HG03457 (cell line): ENCODE results near the gene WDFY4.

Experiments used
- ATAC-seq: cut with Tn5 transposase; IDR thresholded peaks from one replicate; pipeline ENCODE4 v1.9.1; 2021; ENCODE audit warnings: moderate number of reproducible peaks; ENCODE audit not compliant: unreplicated experiment

WDFY4 gene

DNA sequence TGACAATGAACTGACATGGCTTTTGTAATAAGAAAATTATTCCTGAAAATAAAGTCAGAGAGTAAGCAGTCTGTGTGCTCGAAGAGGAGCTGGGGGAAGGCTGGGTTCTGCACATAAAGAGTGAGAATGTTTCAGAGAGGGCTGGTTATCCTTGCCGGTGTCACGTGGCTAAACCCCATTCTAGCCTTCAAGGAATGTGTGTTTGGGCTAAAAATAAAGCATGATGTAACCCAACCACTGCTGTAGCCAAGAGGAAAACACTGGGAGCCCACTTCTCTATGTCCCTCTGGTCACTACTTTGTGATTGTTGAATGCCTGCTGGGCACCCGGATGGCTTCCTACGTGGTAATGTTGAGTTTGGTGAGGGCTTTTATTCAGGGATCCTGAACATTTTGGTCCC lies 23.5 kb downstream of the WDFY4 start:
- ATAC-seq: no peak

- ATAC-seq: no peak
These were observed 26.1 kb downstream of the WDFY4 start for GRCh38 chr10:48710647-48711275.

DNA sequence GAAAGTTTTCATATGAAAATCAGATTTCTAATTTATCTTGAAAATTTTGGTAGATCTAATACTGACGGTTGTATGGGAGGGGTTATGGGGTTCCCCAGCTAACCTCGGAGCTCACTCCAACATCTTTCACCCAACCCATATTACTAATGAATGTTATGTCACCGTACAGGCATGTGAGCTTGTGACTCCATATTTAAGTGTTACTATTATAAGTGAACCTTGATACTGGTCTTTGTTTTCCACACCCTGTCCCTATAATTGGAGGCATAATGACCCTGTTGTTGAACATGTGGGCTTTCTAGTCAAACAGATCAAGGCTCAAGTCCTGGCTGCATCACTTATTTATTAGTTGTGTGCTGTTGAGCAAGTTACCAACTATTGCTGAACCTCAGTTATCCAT lies 27.2 kb downstream of the WDFY4 start:
- ATAC-seq: no peak

GRCh38 chr10:48714088-48714487 lies 29.4 kb downstream of the WDFY4 start:
- no peak for ATAC-seq

DNA sequence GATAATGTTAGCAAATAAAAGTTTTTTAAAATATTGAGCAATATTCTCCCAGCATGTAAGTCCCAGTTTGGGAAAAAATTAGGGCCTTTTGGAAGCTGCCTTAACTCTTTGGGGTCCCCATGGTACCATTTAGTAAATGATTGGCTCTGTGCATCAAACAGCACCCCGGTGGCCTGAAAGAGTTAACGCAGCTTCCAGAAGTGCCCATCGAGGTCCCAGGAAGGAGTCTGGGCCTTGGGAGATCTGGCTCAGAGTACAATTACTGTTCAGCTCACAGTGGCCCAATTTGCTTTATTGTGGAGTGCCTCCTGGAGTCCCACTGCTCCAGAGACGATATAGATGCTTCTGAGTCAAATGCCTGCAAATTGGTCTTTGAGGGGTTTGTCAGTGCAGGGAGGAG lies 31.7 kb downstream of the WDFY4 start:
- no peak for ATAC-seq

DNA sequence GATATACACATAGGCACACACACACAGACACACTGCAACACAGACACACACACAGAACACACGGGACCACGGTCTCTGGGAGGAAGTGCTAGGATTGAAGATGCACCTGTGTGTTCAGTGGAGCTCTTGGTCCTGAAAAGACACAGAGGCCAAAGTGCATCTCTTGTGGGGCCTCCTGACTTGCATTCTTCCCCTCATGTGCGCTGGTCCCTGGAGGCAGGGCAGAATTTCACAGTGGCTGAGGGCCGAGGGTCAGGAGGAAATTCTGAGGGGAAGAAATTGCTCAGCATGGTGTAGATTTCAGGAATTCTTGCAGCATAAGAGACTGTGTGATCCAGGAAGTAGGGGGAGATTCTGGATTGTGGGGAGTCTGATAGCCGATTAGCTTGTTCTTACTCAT lies 35.9 kb downstream of the WDFY4 start:
- no peak for ATAC-seq

DNA sequence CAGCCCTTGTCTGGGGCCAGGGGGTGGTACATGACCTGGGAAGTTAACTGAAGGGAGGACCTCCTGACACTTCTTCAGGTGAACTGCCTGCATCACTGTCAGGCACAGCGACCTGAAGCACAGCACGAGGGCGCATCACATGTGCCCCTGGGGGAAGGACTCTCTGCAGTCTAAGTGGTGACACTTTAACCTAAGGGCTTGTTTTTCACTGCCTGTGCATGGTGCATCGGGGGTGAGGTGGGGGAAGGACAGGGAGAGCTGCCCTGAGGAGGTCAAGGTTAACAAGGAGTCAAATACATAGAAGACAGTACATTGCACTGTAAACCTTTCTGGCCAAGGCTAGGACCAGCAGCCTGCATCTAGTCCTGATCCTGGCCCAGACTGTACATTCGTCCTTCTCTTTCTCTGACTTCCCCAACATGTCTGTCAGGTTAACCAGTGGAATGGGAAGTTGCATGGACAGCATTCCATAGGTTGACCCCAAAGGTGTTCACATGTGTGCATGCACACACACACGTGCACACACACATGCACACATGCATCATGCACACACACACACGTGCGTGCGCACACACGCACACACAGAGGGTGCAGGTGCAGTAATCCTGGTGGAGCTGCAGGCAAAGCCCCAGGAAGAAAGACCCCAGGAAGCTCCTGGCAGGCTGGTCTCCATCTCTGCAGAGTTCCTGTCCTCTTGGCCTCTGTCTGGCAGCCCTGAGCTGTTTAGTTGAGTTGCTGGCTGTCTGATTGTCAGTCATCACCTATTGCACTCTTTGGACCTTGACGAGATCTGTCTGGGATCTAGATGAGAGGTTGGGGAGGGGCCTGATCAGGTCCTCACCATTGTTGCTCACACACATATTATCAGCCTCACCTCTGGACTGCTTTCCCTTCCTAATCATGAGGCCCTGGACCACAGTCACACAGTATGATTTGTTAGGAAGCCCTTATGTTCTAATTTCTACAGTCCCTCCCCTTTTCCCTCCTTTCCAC lies 37.8 kb downstream of the WDFY4 start:
- no peak for ATAC-seq

- no peak for ATAC-seq
These were observed 39.5 kb downstream of the WDFY4 start for GRCh38 chr10:48724127-48724526.

DNA sequence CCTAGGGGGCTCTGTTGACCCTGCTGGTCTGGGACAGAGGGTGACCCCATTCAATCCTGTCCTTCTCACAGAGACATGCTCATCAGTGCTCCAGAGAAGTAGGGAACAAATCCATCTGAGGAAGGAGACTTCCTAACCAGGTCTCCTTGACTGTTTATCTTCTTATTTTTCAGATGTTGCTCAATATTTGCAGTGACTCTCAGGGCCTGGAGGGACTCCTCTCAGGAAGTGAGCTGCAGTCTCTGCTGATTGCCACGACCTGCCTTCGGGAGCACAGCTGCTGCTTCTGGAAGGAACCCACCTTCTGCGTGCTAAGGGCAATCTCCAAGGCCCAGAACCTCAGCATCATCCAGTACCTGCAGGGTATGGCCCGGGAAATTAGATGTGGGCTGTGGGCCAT lies 41.0 kb downstream of the WDFY4 start:
- no peak for ATAC-seq

- ATAC-seq: no peak
These were observed 43.2 kb downstream of the WDFY4 start for GRCh38 chr10:48727866-48728265.

DNA sequence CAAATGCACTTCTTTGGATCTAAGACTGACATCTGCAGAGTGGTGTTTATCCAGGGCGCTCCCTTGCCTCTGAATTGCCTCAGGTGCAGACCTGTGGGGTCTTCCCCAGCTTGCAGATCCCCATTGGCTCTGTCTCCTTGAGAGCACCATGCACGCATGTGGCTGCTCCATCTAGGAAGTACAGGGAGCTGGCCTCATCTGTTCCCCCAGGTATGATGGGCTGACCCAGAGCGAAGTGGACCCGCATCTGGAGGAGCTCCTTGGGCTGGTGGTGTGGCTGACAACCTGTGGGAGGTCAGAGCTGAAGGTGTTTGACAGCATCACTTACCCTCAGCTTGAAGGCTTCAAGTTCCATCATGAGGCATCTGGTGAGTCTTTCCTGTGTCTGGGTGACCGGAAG lies 44.5 kb downstream of the WDFY4 start:
- no peak for ATAC-seq

DNA sequence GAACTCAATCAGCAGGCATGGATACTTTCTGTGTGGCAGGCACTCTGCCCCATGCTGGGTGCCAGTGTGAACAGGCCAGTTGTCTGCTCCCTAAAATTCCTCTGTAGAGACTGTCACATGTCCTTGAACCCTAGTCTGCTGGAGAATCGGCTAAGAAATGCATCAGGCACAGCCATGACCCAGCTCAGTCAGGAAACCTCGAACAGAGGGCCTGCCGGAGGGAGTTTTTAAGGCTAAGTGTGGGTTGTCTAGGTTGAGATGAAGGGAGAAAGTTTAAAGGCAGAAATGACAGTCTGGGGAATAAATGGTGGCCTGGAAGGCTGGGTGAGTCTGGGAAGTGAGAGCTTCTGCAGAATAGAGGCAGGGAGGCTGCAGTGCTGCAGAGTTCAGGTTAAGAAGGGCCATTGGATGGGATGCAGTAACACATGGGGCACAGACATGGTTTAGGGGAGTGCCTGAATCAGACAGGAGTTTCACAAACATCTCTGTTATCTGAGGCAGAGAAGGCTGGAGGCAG lies 45.3 kb downstream of the WDFY4 start:
- no peak for ATAC-seq

- no peak for ATAC-seq
These were observed 46.5 kb downstream of the WDFY4 start for GRCh38 chr10:48731141-48731540.

- ATAC-seq: no peak
These were observed 47.0 kb downstream of the WDFY4 start for GRCh38 chr10:48731654-48732053.

GRCh38 chr10:48733329-48733728 lies 48.7 kb downstream of the WDFY4 start:
- ATAC-seq: no peak

DNA sequence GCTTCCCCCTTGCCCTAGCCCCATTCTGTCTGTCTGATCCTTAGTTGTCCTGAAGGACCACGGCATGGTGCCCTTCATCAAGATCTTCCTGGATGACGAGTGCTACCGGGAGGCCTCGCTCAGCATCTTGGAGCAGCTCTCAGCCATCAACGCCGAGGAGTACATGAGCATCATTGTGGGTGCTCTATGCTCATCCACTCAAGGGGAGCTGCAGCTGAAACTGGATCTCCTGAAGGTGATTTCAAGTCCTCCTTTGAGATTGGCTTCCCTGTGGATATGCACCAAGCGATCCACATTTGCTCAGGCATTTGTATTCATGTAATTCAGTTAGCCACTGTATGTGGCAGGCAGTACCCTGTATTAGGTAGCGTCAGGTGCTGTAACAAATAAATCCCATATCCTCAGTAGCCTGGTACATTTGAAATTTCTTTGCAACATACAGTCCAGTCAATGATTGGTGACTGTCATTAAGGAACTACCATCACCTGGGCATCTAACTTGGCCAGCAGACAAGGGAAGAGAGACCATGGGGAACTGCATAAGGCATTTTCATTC lies 51.2 kb downstream of the WDFY4 start:
- no peak for ATAC-seq

DNA sequence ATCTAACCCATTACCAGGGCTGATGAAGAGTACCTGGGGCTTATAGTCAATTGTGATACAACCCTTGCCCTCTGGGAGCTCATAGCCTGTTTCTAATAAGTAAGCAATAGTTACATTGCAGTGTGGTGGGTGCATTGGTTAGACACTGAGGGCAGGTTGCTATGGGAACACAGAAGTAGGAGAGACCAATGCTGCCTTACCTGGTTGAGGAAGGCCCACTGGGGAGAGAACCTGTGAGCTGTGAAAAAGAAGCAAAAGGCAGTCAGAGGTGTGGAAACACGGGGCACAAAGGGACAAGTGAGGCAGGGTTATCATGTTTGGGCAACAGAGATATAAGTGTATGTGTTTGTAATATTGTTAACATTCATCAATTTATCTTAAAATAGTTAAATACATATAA lies 51.9 kb downstream of the WDFY4 start:
- ATAC-seq: no peak

GRCh38 chr10:48737886-48738285 lies 53.2 kb downstream of the WDFY4 start:
- ATAC-seq: no peak

DNA sequence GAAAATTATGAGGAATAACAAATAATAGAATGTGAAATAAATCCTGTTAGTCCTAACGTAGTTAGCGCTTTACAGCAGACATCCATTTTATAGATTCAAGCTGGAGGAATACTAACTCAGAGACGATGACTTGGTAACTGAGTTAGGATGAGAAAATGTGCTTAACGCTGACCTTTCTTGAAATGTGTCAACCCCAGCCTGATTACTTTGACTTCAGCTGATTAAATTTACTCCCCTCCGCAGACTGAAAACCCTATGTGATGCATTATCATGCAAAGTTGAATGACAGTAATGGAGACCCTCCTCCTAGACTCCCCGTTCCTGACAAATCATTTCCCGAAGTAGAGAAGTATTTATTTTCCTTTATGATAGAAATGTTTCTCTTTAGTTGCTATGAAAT lies 54.5 kb downstream of the WDFY4 start:
- no peak for ATAC-seq

GRCh38 chr10:48740015-48740707 lies 55.5 kb downstream of the WDFY4 start:
- no peak for ATAC-seq

GRCh38 chr10:48740988-48741387 lies 56.3 kb downstream of the WDFY4 start:
- ATAC-seq: no peak
